ENCODE measurements around the gene KDM2A.

The KDM2A gene

DNA sequence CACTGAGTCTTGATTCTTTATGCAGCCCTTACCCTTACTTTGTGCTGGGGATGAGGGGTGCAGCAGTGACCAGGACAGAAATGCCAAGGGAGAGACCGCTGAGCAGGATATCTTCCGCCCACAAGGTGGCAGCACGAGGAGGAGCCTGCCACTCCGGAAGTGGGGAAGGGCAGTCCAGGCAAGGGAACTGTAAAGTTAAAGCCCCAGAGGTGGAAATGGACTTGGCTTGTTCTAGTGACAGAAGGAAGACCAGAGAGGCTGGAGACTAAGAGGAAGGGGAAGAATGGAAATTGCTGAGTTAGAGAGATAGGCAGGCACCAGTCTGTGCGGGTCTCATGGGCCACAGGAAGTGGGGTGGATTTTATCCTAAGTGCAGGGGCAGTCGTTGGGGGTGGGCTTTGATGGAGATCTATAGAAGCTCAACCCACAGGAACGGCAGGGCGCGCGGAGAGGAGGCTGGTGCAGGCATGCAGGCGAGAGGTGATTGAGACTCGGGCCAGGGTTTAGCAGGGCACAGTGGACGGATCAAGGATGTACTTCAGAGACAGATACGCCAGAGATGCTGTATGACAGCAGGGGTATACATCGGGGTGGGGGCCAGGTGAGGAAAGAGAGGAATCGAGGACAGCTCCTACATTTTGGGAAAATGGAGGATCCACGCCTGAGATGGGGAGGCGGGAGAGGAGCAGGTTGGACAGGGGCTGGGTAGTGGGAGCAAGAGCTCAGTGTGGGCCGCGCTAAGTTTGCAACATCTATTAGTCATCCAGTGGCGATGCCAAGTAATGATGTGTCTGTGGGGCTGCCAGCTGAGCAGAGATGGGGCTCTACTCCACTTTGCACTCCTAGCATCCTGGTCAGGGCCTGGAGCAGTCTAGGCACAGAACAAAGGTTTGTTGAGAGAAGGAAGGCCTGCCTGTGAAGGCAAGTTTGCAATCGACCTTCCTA lies 143.9 kb downstream of the KDM2A start:
- peak; percentile 89 for DNase-seq

DNA sequence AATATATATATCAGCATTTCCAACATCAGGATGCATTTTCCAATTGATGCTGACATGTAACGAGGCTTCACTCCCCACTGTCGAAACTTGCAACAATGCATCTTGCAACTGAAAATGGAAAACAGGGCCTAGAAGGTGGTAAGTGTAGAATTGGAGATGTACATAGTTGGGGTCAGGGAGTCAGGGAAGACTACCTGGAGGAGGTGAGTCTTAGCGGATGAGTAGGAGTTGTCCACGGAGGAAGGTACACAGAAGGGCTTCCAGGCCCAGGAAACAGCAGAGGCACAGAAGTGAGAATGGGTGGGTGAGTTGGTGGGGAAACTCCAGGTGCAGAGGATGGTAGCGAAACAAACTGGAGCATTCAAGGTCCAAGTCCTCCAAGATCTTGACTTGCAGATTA lies 145.2 kb downstream of the KDM2A start:
- DNase-seq: no peak

DNA sequence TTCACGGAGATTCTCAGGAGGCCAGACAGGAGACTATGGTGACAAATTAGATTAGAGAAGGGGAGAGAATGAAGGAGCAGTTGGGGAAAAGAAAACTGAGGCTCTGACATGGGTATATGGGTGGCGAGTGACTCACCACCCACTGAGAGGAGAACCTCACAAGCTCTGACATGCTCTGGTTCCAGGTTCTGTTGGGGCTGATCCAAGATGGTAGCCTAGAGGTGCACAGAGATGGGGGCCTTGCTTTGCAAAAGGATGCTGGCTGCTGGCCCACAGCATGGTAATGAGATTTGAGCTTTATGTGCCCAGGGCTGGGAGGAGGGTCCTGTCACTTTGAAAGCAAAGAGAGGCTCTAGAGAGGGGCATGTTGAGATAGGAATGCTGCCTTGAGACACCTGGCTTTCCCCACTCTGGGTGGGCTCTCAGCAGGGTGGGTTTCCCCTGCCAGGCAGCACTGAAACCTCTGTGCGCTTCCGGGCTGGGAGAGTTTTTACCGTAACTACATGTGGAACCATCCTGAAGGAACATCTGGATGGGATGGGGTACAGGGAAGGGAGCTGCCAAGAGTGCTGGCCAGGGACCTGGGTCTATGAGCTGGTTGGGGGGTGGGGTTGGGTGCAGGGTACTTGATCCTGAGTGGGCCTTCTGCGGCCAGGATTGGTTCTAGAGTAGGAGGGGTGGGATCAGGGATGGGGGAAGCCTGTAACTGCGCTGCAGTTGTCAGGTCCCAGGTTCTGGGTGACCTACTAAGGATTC lies 146.0 kb downstream of the KDM2A start:
- no peak for DNase-seq

DNA sequence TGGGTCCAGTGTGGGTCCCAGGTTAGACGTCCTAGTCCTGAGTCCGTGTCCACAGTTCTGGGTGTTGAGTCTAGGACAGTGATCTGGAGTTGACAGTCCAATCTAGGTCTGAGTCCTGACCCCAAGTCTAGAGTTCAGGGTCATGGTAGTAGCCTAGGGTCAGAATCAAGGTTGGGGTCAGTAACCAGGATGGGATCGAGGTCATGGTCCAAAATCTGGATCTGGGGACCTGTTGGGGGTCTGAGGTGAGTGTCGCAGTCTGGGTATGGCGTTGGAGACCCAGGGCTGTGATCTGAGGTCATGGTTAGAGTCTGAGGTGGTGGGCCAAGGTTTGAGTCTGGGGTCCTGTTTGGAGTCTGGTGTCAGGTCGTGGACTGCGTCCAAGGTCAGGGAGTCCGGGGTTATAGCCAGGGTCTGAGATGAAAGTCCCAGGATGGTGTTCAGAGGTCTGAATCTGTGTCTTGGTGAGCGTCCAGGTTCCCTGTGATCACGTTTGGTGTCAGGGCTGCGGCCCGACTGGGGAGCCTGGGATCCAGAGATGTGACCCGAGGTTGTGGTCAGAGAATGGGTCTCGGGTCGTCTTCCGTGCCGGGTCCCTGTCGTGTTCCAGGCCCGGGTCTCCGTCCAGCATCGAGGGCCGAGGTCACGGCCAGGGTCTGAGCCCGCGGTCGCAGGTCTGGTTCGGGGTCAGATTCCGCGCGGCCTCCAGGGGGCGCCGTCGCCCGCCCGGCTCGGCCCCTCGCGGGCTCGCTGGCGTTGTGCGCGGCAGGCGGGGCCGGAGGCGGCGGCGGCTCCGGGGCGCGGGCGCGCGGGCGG lies 146.8 kb downstream of the KDM2A start:
- peak; percentile 58 for DNase-seq

DNA sequence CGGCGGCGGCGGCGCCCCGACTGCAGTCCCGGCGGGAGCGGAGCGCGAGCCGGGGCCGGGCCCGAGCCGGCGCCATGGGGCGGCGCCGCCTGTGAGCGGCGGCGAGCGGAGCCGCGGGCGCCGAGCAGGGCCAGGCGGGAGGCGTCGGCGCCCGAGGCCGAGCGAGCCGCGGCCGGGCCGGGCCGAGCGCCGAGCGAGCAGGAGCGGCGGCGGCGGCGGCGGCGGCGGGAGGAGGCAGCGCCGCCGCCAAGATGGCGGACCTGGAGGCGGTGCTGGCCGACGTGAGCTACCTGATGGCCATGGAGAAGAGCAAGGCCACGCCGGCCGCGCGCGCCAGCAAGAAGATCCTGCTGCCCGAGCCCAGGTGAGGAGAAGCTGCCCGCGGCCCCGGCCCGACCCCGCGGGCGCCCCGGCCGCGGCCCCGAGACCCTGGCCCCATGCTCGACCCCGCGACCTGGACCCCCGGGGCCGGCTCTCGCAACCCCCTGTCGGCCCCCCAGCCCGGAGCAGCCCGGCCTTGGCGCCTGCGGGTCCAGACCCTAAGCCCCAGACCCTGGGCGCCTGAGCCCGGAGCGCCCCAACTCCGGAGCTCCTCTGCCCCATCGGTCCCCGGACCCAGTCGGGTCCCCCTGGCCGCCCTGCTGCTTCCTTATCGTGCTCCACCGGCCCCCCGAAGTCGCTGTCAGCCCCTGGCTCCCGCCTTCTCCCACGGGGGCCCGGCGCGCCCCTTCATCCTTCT lies 147.6 kb downstream of the KDM2A start, which contains the start of gene GRK2:
TSS of gene GRK2 (plus strand) at position 25 of the 739 bp plus-strand sequence. CDS start at position 252, 227 bp downstream.
- peak; percentile 58 for DNase-seq

DNA sequence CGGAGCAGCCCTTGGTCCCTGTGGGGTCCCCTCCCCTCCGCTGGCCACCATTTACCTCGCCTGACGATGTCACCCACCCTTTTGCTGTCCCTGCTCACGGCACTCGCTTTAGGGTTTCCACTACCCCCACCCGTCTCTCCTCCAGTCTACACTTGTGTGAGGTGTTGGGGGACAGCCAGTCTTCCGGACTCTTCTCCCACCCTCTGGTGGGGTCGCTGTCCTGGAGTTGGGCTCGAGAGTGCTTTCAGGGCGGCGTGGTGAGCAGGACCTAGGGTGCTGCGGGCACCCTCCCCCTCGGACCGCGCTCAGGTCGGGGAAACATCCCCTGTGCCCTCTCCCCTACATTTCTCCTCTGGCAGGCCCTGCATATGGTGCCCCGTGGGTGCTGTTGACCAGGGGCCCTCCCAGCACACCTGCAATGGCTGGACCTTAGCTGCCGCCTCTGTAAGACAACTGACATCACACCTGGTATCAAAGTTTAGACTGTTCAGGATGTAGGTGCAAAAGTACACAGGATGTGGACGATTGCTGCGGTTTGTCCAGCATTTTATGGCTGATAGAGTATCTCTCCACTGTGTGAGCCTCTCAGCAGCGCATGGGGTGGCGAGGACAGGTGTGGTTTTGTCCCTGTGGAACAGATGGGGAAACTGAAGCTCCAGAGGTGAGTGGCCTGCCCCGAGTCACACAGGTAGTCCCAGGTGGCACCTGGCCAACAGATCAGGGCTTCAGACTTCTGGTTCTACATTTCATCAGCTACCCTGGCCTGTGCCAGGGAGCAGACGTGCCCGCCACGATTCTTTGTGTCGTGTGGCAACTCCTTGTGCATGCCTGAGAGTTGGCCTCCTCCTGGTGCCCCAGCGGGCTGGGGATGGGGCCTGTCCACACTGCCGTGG lies 148.4 kb downstream of the KDM2A start:
- peak; percentile 51 for DNase-seq

DNA sequence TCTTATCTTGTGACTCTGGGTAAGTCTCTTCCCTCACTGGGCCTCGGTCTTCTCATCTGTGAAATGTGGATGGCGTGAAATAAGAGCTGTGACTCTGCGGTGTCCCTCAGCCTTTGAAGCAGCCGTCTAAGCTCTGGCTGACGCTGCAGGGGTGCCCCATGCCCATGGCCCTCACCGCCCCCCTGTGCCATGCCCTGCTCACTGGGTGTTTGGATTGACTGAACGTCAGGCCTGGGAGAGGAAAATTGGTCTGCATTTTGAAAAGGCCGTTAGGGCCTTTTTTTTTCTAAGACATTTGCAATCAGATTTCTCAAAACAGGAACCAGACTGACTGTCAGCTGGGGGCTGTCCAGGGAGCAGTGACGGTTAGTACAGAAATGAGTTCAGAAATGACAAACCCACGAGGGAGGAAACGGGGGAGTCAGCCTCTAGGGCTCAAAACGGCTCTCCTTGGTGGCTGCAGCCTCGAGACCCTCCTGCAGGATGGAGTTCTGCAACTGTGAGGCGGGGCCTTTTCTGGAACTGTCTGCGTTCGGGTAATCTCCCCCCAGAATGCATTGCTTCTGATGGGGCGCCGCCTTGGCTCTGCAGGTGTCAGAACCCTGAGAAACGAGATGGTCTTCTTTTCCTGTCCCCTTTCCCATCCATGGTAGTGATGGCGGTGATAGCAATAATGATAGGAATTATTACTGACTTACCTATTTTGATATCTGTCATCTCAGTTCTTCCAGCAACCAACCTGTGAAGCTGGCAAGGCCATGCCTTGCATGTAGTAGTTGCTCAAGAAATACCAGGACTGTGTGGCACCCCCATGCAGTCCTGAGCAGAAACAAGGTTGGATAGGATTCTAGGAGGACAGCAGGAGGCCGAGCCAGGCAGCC lies 149.3 kb downstream of the KDM2A start:
- DNase-seq: peak; percentile 58

DNA sequence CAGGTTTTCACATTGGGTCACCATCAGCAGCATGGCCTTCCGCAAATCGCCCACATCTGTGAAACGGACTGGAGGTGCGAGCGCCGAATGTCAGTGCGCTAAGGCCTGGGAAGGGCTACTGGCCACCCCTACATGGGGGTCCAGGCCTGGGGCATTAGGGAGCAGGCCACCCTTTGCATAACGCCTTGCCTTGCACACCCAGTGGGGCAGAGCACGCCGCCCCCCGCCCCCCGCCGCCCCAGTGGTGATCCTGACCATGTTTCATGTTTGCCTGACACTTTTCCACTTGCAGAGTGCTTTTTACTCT lies 149.9 kb downstream of the KDM2A start:
- no peak for DNase-seq

DNA sequence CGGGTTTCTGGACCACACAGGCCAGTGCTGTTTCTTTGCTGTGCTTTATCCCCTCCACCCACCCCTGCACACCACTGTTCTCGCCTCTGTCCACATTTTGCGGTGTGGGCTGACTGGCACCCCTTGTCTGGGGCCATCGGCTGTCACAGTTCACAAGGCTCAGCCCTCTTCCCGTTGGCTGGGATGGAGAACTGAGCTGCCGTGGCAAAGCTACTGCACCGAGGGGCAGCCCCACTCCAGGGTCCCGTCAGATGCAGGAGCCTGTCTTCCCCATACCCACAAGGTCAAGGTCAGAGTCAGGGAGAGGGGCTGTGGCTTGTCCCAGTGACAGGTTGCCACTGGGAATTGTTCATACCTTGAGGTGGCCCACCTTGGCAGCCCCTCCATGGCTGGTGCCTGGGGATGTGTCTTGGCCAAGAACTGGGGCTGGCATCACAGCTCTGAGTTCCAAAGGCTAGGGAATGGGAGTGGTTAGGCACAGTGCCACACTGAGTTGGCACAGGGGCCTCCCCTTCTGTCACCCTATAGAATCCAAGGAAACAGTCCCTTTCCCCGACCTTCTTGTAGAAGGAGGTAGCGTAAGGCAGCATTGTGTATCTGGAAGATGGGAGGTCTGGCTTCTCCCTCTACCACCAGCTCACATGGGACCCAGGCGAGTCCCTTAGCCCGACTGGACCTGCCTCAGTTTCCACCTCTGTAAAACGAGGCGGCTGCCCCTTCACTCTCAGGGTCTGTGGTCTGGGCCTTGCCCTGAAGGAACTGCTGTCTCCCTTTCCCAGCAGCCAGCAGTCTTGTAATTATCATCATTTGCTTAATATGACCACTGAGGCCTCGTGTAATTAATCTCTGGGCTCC lies 150.6 kb downstream of the KDM2A start:
- peak; percentile 77 for DNase-seq

DNA sequence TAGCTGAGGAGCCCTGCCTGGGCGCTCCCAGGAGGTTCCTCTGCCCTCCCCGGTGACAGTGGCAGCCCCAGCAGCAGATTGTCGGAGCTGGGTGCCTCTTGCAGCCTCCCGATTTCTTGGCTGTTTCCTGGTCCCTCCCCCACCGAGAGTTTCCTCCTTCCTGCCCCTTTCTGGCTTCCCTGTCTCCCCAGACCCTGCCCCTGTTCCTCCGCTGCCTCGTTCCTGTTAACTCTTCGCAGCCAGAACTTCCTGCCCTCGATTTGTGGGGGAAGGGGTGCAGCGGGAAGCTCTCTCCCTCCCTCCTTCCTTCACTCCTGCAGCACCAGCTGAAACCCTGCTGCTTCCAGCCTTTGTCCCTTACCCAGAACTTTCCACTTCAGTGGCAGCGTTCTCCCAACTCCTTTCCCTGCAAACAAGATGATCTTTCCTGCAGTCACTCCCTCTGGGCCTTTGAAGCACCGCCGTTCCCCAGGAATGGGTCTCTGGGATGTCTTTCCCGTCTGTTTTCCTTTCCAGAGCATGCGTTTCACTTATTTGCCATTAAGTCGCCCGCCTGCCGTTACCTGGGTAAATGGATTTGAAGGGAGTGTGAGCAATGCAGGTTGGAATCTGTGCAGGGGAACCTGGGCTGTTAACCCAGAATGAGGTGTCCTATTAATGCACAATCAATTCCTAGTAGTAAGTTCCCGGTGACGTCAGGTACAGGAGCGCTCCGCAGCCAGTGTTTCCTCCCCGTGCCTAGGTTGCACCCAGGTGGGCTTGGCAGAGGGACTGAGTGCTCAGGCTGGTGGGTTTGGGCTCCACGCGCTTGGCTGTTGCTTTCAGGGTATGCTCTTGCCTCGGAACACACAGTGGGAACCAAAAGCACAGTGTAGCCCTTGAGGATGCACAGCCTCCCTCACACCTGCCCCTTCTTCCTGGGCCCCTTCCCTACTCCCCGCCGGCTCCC lies 151.5 kb downstream of the KDM2A start:
- no peak for DNase-seq

DNA sequence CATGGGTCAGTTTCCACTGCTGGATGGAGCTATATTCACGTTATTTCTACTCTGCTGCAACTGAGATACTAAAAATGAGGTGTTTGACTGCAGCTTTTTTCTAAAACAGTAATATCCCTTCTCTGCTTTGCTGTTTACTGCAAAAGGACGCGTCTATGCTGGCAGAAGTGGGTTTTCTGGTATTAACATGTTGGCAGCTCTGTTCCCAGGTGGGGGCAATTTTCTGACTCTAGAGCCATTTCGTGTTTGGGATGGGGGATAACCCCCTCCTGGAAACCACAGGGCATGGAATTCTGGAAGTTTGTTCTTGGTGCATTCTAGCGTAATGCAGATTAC lies 152.1 kb downstream of the KDM2A start:
- no peak for DNase-seq

DNA sequence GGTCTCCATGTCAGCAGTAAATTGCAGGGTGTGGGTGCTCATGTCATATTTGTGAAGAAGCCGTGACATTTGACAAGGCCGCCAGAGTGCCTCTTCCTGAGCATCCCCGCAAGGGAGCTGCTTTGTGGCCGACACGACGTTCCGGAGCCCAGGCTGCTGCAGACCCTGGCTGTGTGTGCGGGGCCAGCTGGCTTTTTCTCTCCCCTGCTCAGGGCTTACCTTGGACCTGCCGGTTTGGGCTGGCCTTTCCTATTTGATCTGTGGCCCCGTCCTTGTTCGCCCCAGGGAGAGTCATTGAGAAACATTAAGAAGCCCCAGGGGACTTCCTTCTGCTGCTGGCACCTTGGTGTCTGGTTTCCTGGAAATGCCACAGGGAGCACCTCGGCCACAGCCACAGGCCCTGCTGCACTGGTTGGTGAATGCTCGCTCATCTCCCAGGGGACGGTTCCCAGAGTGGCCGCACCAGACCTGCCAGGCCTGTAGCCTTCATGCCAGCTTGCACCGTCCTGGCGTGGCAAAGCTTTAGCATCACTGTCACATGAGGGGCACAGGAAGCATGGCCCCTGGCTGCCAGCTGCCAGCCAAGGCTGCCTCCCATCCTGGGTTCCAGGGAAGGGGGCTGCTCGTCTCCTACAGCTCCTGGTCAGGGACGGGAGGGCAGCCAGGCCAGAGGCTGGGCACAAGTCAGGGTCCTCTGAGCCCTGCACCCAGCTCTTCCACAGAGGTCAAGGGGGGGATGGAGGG lies 152.7 kb downstream of the KDM2A start:
- DNase-seq: peak; percentile 43

DNA sequence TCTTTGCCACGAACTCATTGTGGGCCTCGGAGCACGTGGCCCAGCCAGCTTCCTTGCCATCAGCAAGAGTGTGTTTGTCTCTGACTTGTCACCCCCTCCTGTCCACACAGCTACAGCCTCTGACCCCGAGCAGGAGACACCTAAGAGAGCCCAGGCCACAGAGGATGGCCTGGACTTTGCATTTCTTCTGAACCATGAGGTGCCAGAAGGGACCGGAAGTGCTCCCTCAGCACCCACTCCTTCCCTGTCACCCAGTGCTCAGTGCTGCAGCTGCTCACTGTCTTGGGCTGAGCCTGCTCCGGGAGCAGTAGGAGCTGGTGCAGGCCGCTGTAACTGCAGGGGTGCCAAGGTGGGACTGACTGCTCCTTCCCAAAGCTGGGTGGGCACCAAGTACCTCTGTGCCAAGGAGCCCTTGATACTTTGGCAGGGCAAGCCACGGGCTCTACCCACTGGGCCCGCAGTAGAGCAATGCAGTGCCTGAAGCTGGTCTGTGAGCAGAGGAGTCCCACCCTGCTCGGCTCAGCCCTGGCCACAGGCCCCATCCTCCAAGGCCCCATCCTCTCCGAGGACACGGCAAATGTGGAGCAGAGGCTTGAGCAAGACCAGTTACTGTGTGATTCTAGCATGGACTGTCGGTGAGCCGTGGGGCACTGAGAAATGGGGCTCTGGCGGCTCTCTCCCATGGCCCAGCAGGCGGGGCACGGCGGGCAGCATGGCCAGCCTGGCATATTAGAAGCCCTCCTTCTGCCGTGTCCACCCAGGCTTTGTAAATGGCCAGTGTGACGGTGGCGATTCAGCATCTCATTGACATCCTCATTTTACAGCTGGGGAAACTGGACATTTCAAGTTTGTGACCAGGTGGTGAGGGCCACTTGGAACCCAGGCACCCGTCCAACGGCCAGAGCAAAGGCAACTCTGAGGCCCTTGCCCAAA lies 153.5 kb downstream of the KDM2A start:
- no peak for DNase-seq

DNA sequence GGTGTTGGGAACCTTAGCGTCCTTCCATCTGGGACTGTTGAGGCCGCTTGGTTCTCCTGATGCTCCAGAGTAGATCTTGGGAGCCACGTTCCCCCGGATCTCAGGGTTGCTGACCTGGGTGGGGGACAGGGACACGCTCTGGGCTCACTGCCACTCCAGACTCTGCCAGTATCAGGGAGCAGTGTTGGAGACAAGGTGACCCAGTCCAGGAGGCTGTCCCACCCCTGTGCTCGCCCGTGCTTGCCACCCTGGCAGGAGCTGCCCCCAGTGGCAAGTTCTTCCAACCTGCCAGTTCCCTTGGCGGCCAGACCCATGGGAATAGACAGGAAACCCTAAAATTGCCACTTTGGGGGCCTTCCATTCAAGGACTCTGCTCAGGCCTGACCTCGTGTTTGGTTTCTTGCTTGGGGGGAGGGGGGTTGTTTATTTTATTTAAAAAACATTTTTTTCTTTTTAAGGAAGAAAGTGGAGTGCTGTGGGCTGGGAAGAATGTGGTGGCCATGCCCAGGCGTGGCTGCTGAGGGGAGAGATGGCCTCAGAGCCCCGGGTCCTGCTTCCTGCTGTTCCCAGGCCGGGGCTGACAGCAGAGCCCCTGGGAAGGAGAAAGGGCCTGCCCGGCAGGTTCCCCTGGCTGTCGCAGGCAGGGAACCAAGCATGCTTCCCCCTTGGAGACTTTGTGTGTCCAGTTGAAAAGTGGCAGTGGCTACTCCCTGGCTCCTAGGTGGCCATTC lies 154.4 kb downstream of the KDM2A start:
- no peak for DNase-seq

DNA sequence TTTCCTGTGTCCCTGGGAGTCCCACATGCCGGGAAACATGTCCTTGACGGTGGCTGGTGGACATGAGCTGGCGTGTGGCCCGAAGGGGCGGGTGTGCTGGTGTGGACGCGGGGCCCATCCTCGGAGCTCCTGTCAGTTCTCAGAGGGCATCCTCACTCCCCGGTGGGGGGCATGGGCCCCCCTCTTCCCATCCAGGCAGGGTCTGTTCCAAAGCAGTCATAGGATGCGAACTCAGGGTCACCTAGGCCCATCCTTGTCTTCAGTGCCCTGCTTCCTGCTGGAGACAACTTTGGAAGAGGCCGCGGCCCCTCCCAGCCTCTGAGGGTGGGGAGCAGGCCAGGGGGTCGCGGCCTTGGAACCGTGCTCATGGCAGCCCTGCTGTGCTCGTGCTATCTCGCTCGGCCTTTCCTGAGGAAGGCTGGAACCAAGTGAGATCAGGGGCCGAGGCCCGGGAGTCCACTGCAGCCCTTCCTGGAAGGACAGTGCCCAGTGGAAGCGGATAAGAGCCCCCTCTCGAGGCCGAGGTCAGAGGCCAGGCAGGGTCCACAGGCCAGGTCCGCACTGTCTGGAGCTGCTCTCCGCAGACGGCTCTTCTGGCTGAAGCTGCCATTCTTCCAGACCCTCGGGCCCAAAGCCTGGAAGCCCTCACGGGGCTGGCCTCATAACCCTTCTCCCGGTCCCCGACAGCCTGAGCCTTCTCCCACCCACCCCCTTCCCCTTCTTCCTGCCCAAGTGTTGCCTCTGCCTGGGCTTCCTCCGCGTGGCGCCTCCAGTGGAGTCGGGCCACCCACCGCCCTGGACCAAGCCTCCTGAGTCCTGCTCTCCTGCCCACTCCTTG lies 155.9 kb downstream of the KDM2A start:
- no peak for DNase-seq
